MM.1S (cell line): Measurements from ENCODE around the gene GRN.
"Not testable (repeated sequence)": the region's sequence is repeated elsewhere in the genome, so short reads cannot be mapped to it uniquely, and the experiment has no call there.

Source experiments
- DNase-seq: peaks from one replicate; pipeline ENCODE4 v3.0.0-alpha.2; 2015
- H2AFZ ChIP-seq: fragments of 300-600 bp; sonication (generic); 2 replicates; pipeline ENCODE4 v1.6.0; 2016; ENCODE audit warnings: antibody characterized with exemption, low read length
- H3F3A ChIP-seq: fragments of 300-600 bp; sonication (generic); 2 replicates; pipeline ENCODE4 v1.6.1; 2016; ENCODE audit warnings: mild to moderate bottlenecking, antibody characterized with exemption, low read length, moderate library complexity, mixed read lengths; ENCODE audit not compliant: insufficient read depth
- H3K27ac ChIP-seq: fragments of 300-600 bp; sonication (generic); 2 replicates; pipeline ENCODE4 v1.5.1; 2016; ENCODE audit warnings: mild to moderate bottlenecking, low read length
- H3K27me3 ChIP-seq: fragments of 300-600 bp; sonication (generic); replicated peaks from 2 replicates; pipeline ENCODE4 v1.6.0; 2016; ENCODE audit warnings: low read length; ENCODE audit not compliant: insufficient read depth
- H3K36me3 ChIP-seq: fragments of 300-600 bp; sonication (generic); replicated peaks from 2 replicates; pipeline ENCODE4 v1.6.1; 2016; ENCODE audit warnings: mild to moderate bottlenecking, low read length, mixed read lengths; ENCODE audit not compliant: insufficient read depth
- H3K4me1 ChIP-seq: fragments of 300-600 bp; sonication (generic); 2 replicates; pipeline ENCODE4 v1.6.1; 2016; ENCODE audit warnings: low read length, mixed read lengths
- H3K4me2 ChIP-seq: fragments of 300-600 bp; sonication (generic); 2 replicates; pipeline ENCODE4 v1.6.0; 2016; ENCODE audit warnings: low read depth, low read length
- H3K4me3 ChIP-seq: fragments of 300-600 bp; sonication (generic); 2 replicates; pipeline ENCODE4 v1.5.1; 2016; ENCODE audit warnings: low read length, mixed read lengths
- H3K79me2 ChIP-seq: fragments of 300-600 bp; sonication (generic); 2 replicates; pipeline ENCODE4 v1.6.1; 2016; ENCODE audit warnings: mixed run types, low read length, mixed read lengths
- H3K9ac ChIP-seq: fragments of 300-600 bp; sonication (generic); 2 replicates; pipeline ENCODE4 v1.6.1; 2016; ENCODE audit warnings: low read length, mixed read lengths
- H3K9me2 ChIP-seq: fragments of 300-600 bp; sonication (generic); replicated peaks from 2 replicates; pipeline ENCODE4 v1.6.1; 2016; ENCODE audit warnings: mild to moderate bottlenecking, low read length, mixed read lengths; ENCODE audit not compliant: insufficient read depth
- H3K9me3 ChIP-seq: fragments of 300-600 bp; sonication (generic); replicated peaks from 2 replicates; pipeline ENCODE4 v1.6.1; 2016; ENCODE audit warnings: mild to moderate bottlenecking, low read length, mixed read lengths; ENCODE audit not compliant: insufficient read depth
- H4K20me1 ChIP-seq: fragments of 300-600 bp; sonication (generic); 2 replicates; pipeline ENCODE4 v1.6.1; 2016; ENCODE audit warnings: mild to moderate bottlenecking, low read length, moderate library complexity, mixed read lengths; ENCODE audit not compliant: insufficient read depth
- CTCF ChIP-seq: fragments of 300-600 bp; sonication (generic); IDR thresholded peaks from 2 replicates; pipeline ENCODE4 v1.5.1; 2016; ENCODE audit warnings: antibody characterized with exemption, low read length, mixed read lengths
- EZH2 ChIP-seq: fragments of 300-600 bp; sonication (generic); optimal IDR thresholded peaks from 2 replicates; pipeline ENCODE3; 2017; ENCODE audit warnings: low read depth, mild to moderate bottlenecking, antibody characterized with exemption, low read length, mixed read lengths
- EZH2phosphoT487 ChIP-seq: fragments of 300-600 bp; sonication (generic); IDR thresholded peaks from 2 replicates; pipeline ENCODE4 v1.6.1; 2018; ENCODE audit warnings: antibody characterized with exemption, low read length

The GRN gene

GRCh38 chr17:44343510-44344209 lies 1.4 kb upstream of the GRN start:
- H3K4me1 ChIP-seq = peaks cover 15% of the 10 kb centered on the region
- no peaks in the 10 kb centered on the region for H3K9me3 ChIP-seq
- no peaks in the 10 kb centered on the region; the same call in 1 of the 2 replicates for H3F3A ChIP-seq
- no peak overlapping the region for H3K4me2 ChIP-seq
- no peak for DNase-seq
- H3K79me2 ChIP-seq = no peaks in the 10 kb centered on the region
- H3K9ac ChIP-seq = no peak overlapping the region
- no peaks in the 10 kb centered on the region for H4K20me1 ChIP-seq
- H3K27me3 ChIP-seq = no peaks in the 10 kb centered on the region
- H3K4me3 ChIP-seq = no peak overlapping the region
- H3K36me3 ChIP-seq = no peaks in the 10 kb centered on the region
- TF ChIP-seq EZH2 (no peak), EZH2phosphoT487 (no peak), CTCF (no peak)
- no peaks in the 10 kb centered on the region for H3K9me2 ChIP-seq
- no peak overlapping the region for H2AFZ ChIP-seq
- H3K27ac ChIP-seq = no peak overlapping the region

- H3K9me3 ChIP-seq = no peaks in the 10 kb centered on the region
- no peaks in the 10 kb centered on the region for H3K79me2 ChIP-seq
- no peaks in the 10 kb centered on the region for H4K20me1 ChIP-seq
- H3F3A ChIP-seq = no peaks in the 10 kb centered on the region; the same call in 1 of the 2 replicates
- H3K9me2 ChIP-seq = no peaks in the 10 kb centered on the region
- no peak for TF ChIP-seq EZH2
- peak; percentile 63 for TF ChIP-seq CTCF
- no peak for TF ChIP-seq EZH2phosphoT487
- DNase-seq = peak; percentile 50
- H3K4me1 ChIP-seq = peaks cover 18% of the 10 kb centered on the region
- peak overlapping the region; percentile 55 for H2AFZ ChIP-seq
- H3K27me3 ChIP-seq = no peaks in the 10 kb centered on the region
- H3K27ac ChIP-seq = no peak overlapping the region
- peak overlapping the region; percentile 21; the same call in 1 of the 2 replicates for H3K9ac ChIP-seq
- H3K36me3 ChIP-seq = no peaks in the 10 kb centered on the region
- H3K4me3 ChIP-seq = peak overlapping the region; percentile 74
- peak overlapping the region; percentile 81 for H3K4me2 ChIP-seq
These were observed 438 bp downstream of the GRN start for GRCh38 chr17:44345454-44346026.

- no peak for DNase-seq
- H3K36me3 ChIP-seq = no peaks in the 10 kb centered on the region
- no peak overlapping the region for H3K9ac ChIP-seq
- no peak for TF ChIP-seq EZH2
- TF ChIP-seq CTCF = no peak
- no peak for TF ChIP-seq EZH2phosphoT487
- peak overlapping the region; percentile 81 for H3K4me2 ChIP-seq
- H3K9me2 ChIP-seq = no peaks in the 10 kb centered on the region
- peak overlapping the region; percentile 55; the same call in 1 of the 2 replicates for H2AFZ ChIP-seq
- H4K20me1 ChIP-seq = no peaks in the 10 kb centered on the region
- H3K9me3 ChIP-seq = no peaks in the 10 kb centered on the region
- peaks cover 18% of the 10 kb centered on the region for H3K4me1 ChIP-seq
- no peaks in the 10 kb centered on the region; the same call in 1 of the 2 replicates for H3F3A ChIP-seq
- no peaks in the 10 kb centered on the region for H3K79me2 ChIP-seq
- peak overlapping the region; percentile 74; the same call in 1 of the 2 replicates for H3K4me3 ChIP-seq
- no peaks in the 10 kb centered on the region for H3K27me3 ChIP-seq
- no peak overlapping the region for H3K27ac ChIP-seq
These were observed 1.2 kb downstream of the GRN start for GRCh38 chr17:44346064-44346844.

- DNase-seq, H2AFZ ChIP-seq, H3K36me3 ChIP-seq, H3K4me3 ChIP-seq, H3K9ac ChIP-seq, H3K9me3 ChIP-seq, H3K4me2 ChIP-seq, H3F3A ChIP-seq, H3K9me2 ChIP-seq, H4K20me1 ChIP-seq, H3K27me3 ChIP-seq, H3K79me2 ChIP-seq: not testable (repeated sequence)
- Histone ChIP-seq H3K4me1 (peaks cover 18% of the 10 kb centered on the region), H3K27ac (peak overlapping the region; percentile 29; the same call in 1 of the 2 replicates)
These were observed 2.3 kb downstream of the GRN start for GRCh38 chr17:44347206-44348055.
